Measurements from ENCODE around the gene RBM14.

GRCh38 chr11:66624450-66624849 is 8.0 kb downstream of the RBM14 start:
- TF ChIP-seq, protein P1, sequence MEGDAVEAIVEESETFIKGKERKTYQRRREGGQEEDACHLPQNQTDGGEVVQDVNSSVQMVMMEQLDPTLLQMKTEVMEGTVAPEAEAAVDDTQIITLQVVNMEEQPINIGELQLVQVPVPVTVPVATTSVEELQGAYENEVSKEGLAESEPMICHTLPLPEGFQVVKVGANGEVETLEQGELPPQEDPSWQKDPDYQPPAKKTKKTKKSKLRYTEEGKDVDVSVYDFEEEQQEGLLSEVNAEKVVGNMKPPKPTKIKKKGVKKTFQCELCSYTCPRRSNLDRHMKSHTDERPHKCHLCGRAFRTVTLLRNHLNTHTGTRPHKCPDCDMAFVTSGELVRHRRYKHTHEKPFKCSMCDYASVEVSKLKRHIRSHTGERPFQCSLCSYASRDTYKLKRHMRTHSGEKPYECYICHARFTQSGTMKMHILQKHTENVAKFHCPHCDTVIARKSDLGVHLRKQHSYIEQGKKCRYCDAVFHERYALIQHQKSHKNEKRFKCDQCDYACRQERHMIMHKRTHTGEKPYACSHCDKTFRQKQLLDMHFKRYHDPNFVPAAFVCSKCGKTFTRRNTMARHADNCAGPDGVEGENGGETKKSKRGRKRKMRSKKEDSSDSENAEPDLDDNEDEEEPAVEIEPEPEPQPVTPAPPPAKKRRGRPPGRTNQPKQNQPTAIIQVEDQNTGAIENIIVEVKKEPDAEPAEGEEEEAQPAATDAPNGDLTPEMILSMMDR (optimal IDR thresholded peaks at IDR 0.05 in 1 of 3, IDR thresholded peaks at IDR 0.05 in 1 of 3, conservative IDR thresholded peaks at IDR 0.05 in 1 of 3; ENCODE audit: extremely low read depth in 1 of 3, insufficient read depth in 2 of 3, low read length in 3 of 3): no peak
- TF ChIP-seq EZH2 (IDR thresholded peaks at IDR 0.05; ENCODE audit: low read length): no peak

All from keratinocyte (primary cell).